HG03097 (cell line): ENCODE data around the gene SLC35D1.
"Not testable (repeated sequence)": the region's sequence is repeated elsewhere in the genome, so short reads cannot be mapped to it uniquely, and the experiment has no call there.

Experiments used
- ATAC-seq: cut with Tn5 transposase; IDR thresholded peaks from one replicate; pipeline ENCODE4 v1.9.1; 2021; ENCODE audit not compliant: unreplicated experiment, low FRiP score

The SLC35D1 gene

DNA sequence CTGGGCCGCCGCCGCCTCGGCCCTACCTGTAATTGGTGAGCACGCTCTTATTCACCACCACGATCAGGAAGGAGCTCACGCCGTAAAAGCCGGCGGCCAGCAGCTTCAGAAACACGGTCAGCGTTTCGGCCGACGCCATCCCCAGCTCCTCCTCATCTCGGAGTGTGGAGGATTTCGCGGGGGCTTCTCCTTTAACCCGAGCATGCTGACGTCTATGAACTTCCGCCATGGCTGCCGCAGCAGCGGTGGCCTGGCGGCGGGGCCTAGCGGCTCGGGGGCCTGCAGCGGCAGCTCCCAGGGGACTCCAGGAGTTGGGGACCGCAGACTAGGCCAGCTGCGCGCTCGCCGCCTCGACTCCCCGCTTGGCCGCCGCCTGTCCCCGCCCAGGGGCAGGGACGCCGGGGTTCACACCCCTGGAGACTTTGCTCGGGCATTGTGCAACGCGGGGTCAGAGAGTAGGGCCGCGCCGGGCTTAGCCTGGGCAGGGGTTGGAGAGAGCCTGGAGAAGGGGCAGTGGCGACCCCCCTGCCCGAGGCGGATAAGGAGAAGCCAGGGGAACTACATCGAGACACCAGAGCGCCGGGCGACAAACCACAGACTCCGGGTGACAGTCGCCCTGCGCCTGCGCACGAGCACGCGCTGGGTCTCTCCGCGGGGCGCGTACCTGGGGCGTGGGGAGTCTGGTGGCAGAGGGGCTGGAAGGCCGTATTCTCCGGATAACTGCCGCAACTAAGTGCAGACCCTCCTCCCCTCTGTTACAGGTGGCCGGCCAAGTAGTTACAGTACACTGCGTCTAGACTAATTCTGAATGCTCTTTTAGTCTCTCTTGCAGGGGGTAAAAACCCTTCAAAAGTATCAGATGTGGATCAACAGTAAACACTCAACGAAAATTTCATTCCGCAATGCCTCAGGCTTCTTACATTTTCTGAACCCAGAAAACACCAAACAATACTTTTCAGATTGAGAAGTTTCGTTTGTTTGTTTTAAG lies at the start of gene SLC35D1:
SLC35D1 (minus strand) TSS at position 364 of the 988 bp plus-strand sequence; CDS start at position 229, 135 bp downstream.
- ATAC-seq = peak; percentile 81

DNA sequence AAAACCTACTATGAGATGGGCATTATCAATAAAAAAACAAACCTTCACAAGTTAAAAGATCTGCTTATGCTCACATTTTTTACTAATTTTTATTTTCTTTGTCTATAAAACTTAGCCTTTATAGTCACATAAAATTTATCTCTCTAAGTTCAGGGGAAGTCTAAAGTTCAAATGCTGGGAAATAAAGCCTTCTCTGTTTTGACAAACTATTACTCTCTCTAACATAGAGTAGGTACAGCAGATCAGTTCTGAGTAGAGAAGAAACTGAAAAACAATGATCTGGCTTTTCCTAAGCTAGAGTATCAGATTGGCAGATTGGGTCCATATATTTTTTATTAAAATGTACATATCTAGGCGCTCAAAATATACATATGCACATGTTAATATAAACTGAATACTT lies 49.6 kb upstream of the SLC35D1 start:
- no peak for ATAC-seq

DNA sequence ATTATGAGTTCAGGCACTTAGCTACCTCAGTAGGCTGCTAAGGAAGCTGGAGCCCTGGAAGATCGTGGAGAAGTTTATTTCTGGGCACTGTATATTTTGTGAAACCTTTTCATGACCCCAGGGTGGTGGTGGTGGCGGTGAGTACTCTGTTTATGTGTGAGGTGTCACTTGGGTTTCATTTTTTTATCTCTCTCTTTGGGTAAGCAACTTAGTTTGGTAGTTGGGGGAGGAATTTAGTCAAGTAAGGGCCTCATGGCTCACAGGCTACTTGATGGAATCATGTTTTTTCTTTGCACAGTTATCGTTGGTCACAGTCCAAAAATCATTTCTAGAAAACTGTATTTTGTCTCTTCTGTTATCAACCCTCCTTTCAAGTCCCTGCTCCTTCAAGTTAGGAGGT lies 46.9 kb upstream of the SLC35D1 start:
- no peak for ATAC-seq

GRCh38 chr1:67097305-67097704 lies 43.4 kb upstream of the SLC35D1 start:
- ATAC-seq = no peak

DNA sequence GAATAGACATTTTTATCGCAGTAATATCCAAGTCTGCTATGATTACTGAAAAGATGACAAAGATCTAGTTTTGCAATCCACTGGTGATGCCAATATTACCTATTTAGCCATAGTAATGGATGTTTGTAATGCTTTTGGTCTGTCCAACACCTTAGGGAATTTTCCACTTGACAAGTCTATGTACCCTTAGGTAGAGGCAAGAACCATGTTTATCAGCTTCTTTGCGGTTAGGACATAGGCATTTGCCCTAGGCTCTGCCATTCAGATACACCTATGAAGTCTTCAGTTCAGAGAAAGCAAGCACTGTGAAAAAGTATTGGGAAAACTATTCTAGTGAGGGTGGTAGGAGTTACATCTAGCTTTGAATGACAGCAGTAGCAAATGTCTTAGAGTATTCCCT lies 40.2 kb upstream of the SLC35D1 start:
- no peak for ATAC-seq

GRCh38 chr1:67089685-67090208 lies 35.8 kb upstream of the SLC35D1 start:
- ATAC-seq = no peak

- no peak for ATAC-seq
Measured at GRCh38 chr1:67088440-67088839, 34.5 kb upstream of the SLC35D1 start.

DNA sequence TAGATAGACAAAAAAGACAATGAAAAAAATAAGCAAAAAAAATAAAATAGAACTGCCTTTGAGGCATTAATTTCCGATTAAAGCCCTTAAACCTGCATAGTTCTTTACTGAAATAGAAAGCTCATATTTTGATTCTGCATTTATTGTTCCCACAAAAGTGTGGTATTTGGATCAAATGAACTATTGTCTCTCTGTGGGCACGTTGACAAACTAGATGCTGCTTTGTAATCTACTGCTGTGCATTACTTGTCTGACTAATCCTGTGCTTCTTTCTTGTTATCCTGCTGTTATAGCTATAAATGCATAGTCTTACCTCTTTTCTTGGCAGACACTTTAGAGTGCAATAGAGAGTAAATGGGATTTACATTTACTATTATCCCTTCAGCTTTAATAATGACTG lies 31.4 kb upstream of the SLC35D1 start:
- ATAC-seq = no peak

- no peak for ATAC-seq
Measured at GRCh38 chr1:67084765-67085318, 30.9 kb upstream of the SLC35D1 start.

DNA sequence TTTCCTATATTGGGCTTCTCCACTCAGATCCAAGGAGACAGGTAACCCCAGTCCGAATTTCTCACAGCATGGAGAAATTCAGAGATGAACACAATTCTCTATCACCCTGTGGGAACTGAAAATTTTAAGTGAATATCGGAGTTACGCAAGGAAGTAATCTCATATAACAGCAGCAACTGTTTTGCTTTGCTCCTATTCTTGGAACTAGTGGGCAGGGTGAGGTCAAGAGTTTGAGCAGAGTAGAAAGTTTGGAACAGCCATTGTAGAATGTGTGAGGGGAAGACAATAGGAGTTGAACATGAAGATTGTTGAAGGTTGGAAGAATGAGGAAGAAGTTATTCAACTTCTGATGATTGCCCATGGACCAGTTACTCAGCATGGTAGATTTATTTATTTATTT lies 24.3 kb upstream of the SLC35D1 start:
- ATAC-seq = no peak

- ATAC-seq = no peak
Measured at GRCh38 chr1:67077593-67077992, 23.6 kb upstream of the SLC35D1 start.

GRCh38 chr1:67072749-67073148 lies 18.8 kb upstream of the SLC35D1 start:
- no peak for ATAC-seq

- not testable (repeated sequence) for ATAC-seq
Measured at GRCh38 chr1:67067655-67068054, 13.7 kb upstream of the SLC35D1 start.

GRCh38 chr1:67062412-67062811 lies 8.5 kb upstream of the SLC35D1 start:
- no peak for ATAC-seq

DNA sequence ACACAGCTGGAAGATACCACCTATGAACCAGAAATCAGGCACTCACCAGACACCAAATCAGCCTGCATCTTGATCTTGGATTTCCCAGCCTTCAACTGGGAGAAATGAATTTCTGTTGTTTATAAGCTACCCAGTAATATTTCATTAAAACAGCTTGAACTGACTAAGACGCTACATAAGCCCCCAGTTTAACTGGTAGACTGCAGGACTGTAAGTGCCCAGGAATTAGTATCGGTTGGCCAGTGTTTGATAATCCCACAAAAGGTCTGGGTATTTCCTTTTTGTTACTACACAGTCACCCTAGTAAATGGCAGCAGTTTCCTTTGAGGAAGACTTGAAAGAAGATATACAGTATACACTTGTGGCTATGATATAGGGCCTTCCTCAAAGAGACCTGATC lies 7.3 kb upstream of the SLC35D1 start:
- no peak for ATAC-seq

GRCh38 chr1:67060811-67061218 lies 6.9 kb upstream of the SLC35D1 start:
- ATAC-seq = no peak

DNA sequence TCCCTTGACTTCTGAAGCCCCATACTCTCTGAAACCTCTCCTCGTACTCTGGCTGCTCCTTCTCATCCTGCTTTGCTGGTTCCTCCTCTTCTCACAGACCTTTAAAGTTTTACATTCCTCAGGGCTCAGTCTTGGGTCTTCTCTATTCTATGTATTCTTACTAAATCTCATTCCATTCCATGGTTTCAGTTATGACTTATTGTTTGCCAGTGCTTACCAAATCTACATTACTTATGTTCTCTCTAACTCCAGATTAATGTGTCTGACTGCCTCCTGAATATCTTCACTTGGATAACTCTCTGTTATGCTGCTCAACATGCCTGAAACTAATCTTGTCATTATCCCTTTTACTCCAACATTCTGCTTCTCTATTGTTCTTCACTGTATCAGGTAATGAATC lies 5.4 kb upstream of the SLC35D1 start:
- no peak for ATAC-seq

GRCh38 chr1:67058761-67059160 lies 4.8 kb upstream of the SLC35D1 start:
- ATAC-seq = no peak

DNA sequence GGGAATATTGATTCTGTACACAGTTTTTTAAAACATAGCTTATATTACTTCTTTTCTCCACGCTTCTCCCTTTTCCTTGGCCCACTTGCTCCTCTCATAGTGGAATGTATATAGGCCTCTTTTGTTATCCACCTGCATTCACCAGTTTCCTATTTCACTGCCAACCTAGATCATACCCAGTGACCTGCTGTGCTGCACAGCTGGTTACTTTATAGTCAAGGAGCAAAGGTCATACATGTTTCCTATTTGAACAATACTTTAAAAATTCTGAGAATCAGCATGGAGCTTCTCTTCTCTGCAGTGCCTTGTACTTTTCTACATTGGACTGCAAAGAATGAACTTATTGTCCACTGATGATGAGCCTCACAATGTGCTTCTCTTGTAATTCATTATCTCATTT lies 4.3 kb upstream of the SLC35D1 start:
- no peak for ATAC-seq

- peak; percentile 40 for ATAC-seq
Measured at GRCh38 chr1:67053535-67053784, 488 bp downstream of the SLC35D1 start.

GRCh38 chr1:67052741-67053534 lies 1.0 kb downstream of the SLC35D1 start:
- ATAC-seq = peak; percentile 29
